GM21576 (cell line): ENCODE data around the gene ACE.

ENCODE experiments used
- ATAC-seq: cut with Tn5 transposase; IDR thresholded peaks from one replicate; pipeline ENCODE4 v1.9.1; 2021; ENCODE audit warnings: mild to moderate bottlenecking, moderate library complexity; ENCODE audit not compliant: unreplicated experiment

ACE gene

DNA sequence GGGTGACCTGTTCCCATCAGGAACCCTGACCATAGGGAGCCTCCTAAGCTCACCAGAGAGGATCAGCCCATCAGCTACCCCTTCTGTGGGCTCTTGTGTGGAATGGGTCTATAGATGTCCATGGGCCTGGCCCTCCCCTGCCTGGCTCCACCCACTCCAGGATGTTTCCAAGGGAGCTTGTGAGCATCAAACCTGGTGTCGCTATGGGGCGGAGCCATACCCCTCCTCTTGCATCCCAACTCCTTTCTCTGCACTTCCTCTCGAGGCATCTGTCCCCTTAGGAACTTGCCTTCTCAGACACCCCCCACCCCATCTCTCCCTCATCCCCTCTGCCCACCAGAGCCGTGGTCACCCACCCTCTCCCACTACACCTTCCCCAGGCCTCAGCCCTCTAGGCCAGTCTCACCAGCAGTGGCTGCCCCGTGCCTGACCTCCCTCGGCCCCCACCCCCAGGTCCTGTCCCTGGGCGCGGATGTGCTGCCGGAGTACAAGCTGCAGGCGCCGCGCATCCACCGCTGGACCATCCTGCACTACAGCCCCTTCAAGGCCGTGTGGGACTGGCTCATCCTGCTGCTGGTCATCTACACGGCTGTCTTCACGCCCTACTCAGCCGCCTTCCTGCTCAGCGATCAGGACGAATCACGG, 56.7 kb downstream of the ACE start:
- ATAC-seq, result no peak

DNA sequence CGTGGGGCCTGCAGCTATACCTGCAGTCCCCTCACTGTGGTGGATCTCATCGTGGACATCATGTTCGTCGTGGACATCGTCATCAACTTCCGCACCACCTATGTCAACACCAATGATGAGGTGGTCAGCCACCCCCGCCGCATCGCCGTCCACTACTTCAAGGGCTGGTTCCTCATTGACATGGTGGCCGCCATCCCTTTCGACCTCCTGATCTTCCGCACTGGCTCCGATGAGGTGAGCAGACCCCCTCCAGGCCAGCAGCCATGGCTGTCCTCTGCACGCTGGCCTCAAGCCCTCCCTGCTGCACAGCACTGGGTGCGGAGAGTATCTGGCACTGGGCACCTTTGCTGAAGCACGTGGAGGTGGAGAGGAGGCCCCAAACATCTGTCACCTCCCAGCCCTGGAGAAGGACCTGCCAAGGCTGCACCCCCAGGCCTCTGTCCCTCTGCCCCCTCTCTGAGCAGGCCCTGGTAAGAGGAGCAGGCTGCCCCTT, 57.3 kb downstream of the ACE start:
- no peak for ATAC-seq

- ATAC-seq, result no peak
These were observed 58.1 kb downstream of the ACE start for GRCh38 chr17:63534816-63535455.

DNA sequence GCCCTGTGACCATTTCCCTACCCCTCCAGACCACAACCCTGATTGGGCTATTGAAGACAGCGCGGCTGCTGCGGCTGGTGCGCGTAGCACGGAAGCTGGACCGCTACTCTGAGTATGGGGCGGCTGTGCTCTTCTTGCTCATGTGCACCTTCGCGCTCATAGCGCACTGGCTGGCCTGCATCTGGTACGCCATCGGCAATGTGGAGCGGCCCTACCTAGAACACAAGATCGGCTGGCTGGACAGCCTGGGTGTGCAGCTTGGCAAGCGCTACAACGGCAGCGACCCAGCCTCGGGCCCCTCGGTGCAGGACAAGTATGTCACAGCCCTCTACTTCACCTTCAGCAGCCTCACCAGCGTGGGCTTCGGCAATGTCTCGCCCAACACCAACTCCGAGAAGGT, 58.8 kb downstream of the ACE start:
- no peak for ATAC-seq

DNA sequence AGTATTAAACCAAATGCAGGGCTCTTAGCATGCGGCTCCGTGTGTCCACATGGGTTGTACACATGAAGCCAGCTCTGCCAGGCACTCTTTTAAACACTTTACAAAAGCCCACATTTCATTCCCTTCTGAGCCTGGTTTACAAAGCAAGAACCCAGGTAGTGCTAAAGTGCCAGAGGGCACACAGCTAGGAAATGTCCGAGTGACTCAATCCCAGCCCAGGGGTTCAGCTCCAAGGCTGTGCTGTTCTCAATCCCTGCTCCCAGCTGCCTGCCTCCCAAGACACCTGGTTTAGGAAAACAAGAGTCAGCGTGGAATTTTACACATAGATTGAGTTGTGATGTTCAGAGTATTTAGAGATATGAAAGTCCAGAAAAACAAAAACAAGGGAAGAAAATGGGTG, 60.1 kb downstream of the ACE start:
- ATAC-seq, result no peak

- ATAC-seq, result no peak
These were observed 61.3 kb downstream of the ACE start for GRCh38 chr17:63537991-63538692.

DNA sequence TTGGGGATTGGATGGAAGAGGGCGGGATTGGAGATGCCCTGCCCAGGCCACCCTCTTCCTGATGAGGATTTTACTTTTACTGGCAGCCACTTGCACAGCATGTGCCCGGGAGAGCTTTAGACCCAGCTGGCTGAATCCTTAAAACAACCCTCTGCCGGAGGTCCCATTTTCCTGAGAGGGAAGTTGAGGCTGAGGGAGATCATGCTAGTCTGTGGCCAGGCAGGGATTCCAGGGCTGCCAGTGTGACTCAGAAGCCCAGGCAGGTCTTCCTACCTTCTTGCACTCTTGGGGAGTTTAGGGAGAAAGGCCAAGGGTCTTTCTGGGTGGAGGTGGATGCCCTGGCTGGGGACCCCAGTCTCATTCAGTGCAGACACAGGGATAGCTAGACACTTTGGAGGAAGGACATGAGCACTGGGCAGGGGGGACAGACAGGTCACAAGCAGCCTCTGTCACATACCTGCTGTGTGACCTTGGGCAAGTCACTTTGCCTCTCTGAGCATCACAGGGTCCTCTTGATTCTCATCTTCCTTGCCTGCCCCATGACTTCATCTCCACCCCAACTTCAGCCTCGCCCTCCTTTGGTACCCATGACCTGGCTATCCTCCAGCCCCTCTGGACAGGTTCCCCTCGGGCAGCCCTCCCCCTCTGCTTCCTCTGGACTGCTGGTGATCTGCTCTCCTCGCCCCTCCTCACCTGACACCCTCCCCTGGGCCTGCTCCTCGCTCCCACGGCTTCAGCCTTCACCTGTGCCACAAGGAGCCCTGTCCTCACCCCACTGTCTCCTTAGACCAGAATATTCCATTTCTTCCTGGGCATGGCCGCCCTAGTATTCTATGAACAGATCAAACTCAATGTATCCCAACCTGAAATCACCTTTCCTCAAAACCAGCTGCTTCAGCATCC, 62.1 kb downstream of the ACE start:
- ATAC-seq, result no peak

DNA sequence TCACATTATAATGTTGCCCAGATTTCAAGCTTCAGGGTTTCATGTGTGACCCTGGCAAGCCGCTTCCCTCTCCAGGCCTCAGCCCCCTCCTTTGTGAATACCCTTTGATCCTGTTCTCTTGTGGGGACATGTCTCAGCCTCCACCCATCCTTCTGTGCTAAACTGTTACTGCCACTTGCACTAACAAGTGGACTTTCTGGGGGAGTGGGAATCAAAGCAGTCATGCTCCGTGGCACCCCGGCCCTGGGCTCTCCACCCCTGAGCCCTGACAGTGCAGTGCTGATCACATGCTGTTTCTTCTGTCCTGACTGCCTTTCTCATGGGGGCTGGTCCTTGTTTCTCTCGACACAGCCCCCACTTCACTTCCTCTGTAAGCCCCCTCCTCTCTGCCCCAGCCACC, 63.7 kb downstream of the ACE start:
- no peak for ATAC-seq

DNA sequence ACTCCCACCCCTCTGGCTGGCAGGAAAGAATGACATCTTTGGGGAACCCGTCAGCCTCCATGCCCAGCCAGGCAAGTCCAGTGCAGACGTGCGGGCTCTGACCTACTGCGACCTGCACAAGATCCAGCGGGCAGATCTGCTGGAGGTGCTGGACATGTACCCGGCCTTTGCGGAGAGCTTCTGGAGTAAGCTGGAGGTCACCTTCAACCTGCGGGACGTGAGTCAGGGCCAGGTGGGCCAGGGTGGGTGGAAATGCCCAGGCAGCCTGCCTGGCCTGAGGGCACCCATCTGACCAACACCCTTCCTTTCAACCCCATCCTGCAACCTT, 65.3 kb downstream of the ACE start:
- ATAC-seq, result no peak

- ATAC-seq, result no peak
These were observed 66.3 kb downstream of the ACE start for GRCh38 chr17:63542942-63543821.

DNA sequence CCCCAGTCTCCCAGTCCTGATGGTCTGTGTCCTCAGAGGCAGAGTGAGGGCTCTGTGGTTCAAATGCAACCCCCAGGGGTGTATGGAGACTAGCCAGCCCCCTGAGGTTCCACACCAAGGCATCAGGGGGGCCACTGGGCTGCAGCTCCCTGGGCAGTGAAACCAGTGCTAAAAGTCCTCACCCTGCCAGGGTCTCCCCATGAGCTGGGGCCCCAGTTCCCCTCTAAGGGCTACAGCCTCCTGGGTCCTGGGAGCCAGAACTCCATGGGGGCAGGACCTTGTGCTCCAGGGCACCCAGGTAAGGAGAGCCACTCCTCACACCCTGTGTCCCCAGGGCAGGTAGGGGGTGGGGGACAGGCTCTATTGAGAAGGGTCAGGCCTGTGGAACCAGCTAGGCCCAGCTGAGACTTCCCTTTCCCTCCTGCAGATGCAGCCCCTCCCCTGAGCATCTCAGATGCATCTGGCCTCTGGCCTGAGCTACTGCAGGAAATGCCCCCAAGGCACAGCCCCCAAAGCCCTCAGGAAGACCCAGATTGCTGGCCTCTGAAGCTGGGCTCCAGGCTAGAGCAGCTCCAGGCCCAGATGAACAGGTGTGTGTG, 67.1 kb downstream of the ACE start:
- no peak for ATAC-seq

GRCh38 chr17:63544467-63545301, 67.8 kb downstream of the ACE start:
- no peak for ATAC-seq

- no peak for ATAC-seq
These were observed 69.6 kb downstream of the ACE start for GRCh38 chr17:63546308-63547082.

DNA sequence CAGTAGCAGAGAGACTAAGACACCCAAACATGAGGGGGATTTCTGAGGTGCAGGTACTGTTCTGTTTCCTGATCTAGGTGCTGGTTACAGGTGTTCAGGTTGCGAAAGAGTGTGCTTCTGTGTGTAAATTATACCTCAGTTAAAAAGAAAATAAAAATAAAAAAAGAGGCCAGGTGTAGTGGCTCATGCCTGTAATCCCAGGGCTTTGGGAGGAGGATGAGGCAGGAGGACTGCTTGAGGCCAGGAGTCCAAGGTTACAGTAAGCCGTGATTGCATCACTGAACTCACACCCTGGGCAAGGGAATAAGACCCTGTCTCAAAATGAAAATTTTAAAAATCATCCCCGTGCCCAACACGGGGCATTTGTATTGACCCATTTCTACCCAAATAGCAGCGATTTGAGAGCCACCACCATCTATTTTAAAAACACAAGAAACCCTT, 70.2 kb downstream of the ACE start:
- ATAC-seq, result no peak
